HG03108 (cell line): ENCODE measurements around the gene LDLRAP1.

ENCODE experiments used
- ATAC-seq: cut with Tn5 transposase; IDR thresholded peaks from one replicate; pipeline ENCODE4 v1.9.1; 2021; ENCODE audit warnings: moderate library complexity; ENCODE audit not compliant: unreplicated experiment

LDLRAP1 gene

GRCh38 chr1:25523542-25523941 is 19.9 kb upstream of the LDLRAP1 start:
- ATAC-seq = no peak

GRCh38 chr1:25524568-25525360 is 18.6 kb upstream of the LDLRAP1 start:
- no peak for ATAC-seq

GRCh38 chr1:25525361-25525688 is 18.1 kb upstream of the LDLRAP1 start:
- ATAC-seq = no peak

GRCh38 chr1:25526753-25527152 is 16.7 kb upstream of the LDLRAP1 start:
- ATAC-seq = no peak

GRCh38 chr1:25527226-25527846 is 16.1 kb upstream of the LDLRAP1 start:
- no peak for ATAC-seq

- no peak for ATAC-seq
Observed at GRCh38 chr1:25527946-25528595, 15.3 kb upstream of the LDLRAP1 start.

GRCh38 chr1:25528881-25529517 is 14.4 kb upstream of the LDLRAP1 start:
- no peak for ATAC-seq

- ATAC-seq = no peak
Observed at GRCh38 chr1:25529518-25530185, 13.8 kb upstream of the LDLRAP1 start.

- no peak for ATAC-seq
Observed at GRCh38 chr1:25530186-25531081, 13.0 kb upstream of the LDLRAP1 start.

GRCh38 chr1:25531082-25531461 is 12.3 kb upstream of the LDLRAP1 start:
- ATAC-seq = no peak

GRCh38 chr1:25532970-25533369 is 10.4 kb upstream of the LDLRAP1 start:
- no peak for ATAC-seq

GRCh38 chr1:25533775-25534409 is 9.5 kb upstream of the LDLRAP1 start:
- ATAC-seq = no peak

- ATAC-seq = no peak
Observed at GRCh38 chr1:25534410-25534788, 9.0 kb upstream of the LDLRAP1 start.

- ATAC-seq = no peak
Observed at GRCh38 chr1:25536124-25536523, 7.3 kb upstream of the LDLRAP1 start.

- ATAC-seq = no peak
Observed at GRCh38 chr1:25537153-25537831, 6.1 kb upstream of the LDLRAP1 start.

- ATAC-seq = no peak
Observed at GRCh38 chr1:25538191-25538767, 5.1 kb upstream of the LDLRAP1 start.

- no peak for ATAC-seq
Observed at GRCh38 chr1:25540750-25541342, 2.6 kb upstream of the LDLRAP1 start.

- ATAC-seq = no peak
Observed at GRCh38 chr1:25541425-25541824, 2.0 kb upstream of the LDLRAP1 start.
